Stomach (tissue), 9 donors: ENCODE results near the gene DAB1. TPM values are rescaled to one million over a fixed set of nuclear protein-coding genes. Genes with fewer than 3 reads are reported as not detected.

Experiments
- DNase-seq, 2 donors: peaks; one replicate each; pipeline versions ENCODE4 v3.0.0 to v3.0.0-alpha.2; 2013 to 2019
- H3K27ac ChIP-seq, 5 donors: fragments of 200-600 bp in 4 of 5; sonication (generic) in 4 of 5; one replicate each; pipeline ENCODE4 v1.5.1; 2013 to 2019; ENCODE audit warnings: mild to moderate bottlenecking in 1 of 5, moderate library complexity in 1 of 5
- H3K27me3 ChIP-seq, 3 donors: fragments of 200-600 bp; sonication (generic); one replicate each; pipeline ENCODE4 v1.5.1; 2017 to 2019; ENCODE audit warnings: mixed run types in 1 of 3
- H3K36me3 ChIP-seq, 4 donors: fragments of 200-600 bp; sonication (generic); 1 replicate in 3 of 4; 2 replicates in 1 of 4; pipeline ENCODE4 v1.5.1; 2016 to 2019
- H3K4me1 ChIP-seq, 4 donors: fragments of 200-600 bp; sonication (generic); one replicate each; pipeline ENCODE4 v1.5.1; 2016 to 2019
- H3K4me3 ChIP-seq, 4 donors: fragments of 200-600 bp; sonication (generic) in 3 of 4; one replicate each; pipeline ENCODE4 v1.5.1; 2016 to 2019; ENCODE audit warnings: mild to moderate bottlenecking in 1 of 4
- H3K9me3 ChIP-seq, 4 donors: fragments of 200-600 bp; sonication (generic); one replicate each; pipeline ENCODE4 v1.5.1; 2016 to 2019
- CTCF ChIP-seq, 7 experiments: fragments of 450-650 bp in 4 of 7; fragments of 200-600 bp in 3 of 7; sonication (generic) in 3 of 7; IDR thresholded peaks; one replicate each; pipeline ENCODE4 v1.5.1; 2016 to 2019; ENCODE audit warnings: antibody characterized with exemption in 7 of 7, control low read depth in 2 of 7, mild to moderate bottlenecking in 1 of 7
- EP300 ChIP-seq: sonication (generic); formaldehyde crosslinking; IDR thresholded peaks from one replicate; pipeline ENCODE4 v1.6.1; 2017; ENCODE audit warnings: antibody characterized with exemption
- POLR2A ChIP-seq, 4 donors: fragments of 450-650 bp; IDR thresholded peaks; one replicate each; pipeline ENCODE4 v1.6.1; 2016; ENCODE audit warnings: antibody characterized with exemption in 4 of 4, control low read depth in 2 of 4, mild to moderate bottlenecking in 1 of 4, moderate library complexity in 1 of 4
- POLR2AphosphoS5 ChIP-seq, 3 donors: sonication (generic); formaldehyde crosslinking; IDR thresholded peaks; one replicate each; pipeline ENCODE4 v1.6.1; 2016; ENCODE audit warnings: antibody characterized with exemption in 3 of 3
- WGBS, 5 donors: extraction: QIAGEN DNeasy Blood & Tissue Kit in 3 of 5; methylation state at CpG; one replicate each; pipeline versions ENCODE4 v1.1.5 to v1.1.7; 2013 to 2018; 5-methylcytosine and 5-hydroxymethylcytosine counted together
- intact Hi-C: fragments of 100-400 bp; cut with DNase I; formaldehyde crosslinking; loops from one replicate; pipeline ENCODE4 v1.15.1; 2023; ENCODE audit warnings: low total_unique reads
- polyA plus RNA-seq, 3 donors: library from polyadenylated mRNA; stranded (reverse); fragments of 200-250 nt; gene quantifications; one replicate each; pipeline ENCODE4 v1.2.3, GENCODE V29; 2013
- total RNA-seq, 5 donors: library from RNA; depleted of rRNA; stranded (reverse); fragments of >200 nt; gene quantifications; one replicate each; pipeline versions ENCODE4 v1.1.0 to v1.2.3, GENCODE V29; 2014 to 2016
- donor health status: healthy with polysubstance abuse.
- donor health status: Bipolar disorder and iron deficiency.
- donor health status: healthy.

Gene DAB1
- total and polyA plus RNA-seq, 8 donors = under 0.01 to 3.5 (median 0.61) TPM; not detected in 1

GRCh38 chr1:57122031-57122430 is 301.8 kb downstream of the DAB1 start:
- WGBS, 5 donors = 75 to 83% (median 77%) methylated on average over 2 of the region's 2 CpGs
- H3K4me3 ChIP-seq = no peak overlapping the region
- H3K27me3 ChIP-seq = no peaks in the 10 kb centered on the region
- no peaks in the 10 kb centered on the region for H3K36me3 ChIP-seq
- no peaks in the 10 kb centered on the region for H3K4me1 ChIP-seq
- H3K27ac ChIP-seq = no peak overlapping the region
- intact Hi-C loops = no loop called here
- DNase-seq = no peak
- H3K9me3 ChIP-seq = no peaks in the 10 kb centered on the region
- no peak for TF ChIP-seq POLR2AphosphoS5 (IDR thresholded peaks at IDR 0.05)
- no peak for TF ChIP-seq POLR2A (IDR thresholded peaks at IDR 0.05)
- TF ChIP-seq CTCF (IDR thresholded peaks at IDR 0.05) = no peak

GRCh38 chr1:57118948-57119603 is 304.8 kb downstream of the DAB1 start:
- WGBS, 5 donors = 24 to 40% (median 31%) methylated on average over 4 of the region's 4 CpGs
- Histone ChIP-seq H3K4me1 (no peaks in the 10 kb centered on the region), H3K4me3 (no peak overlapping the region), H3K27me3 (no peaks in the 10 kb centered on the region), H3K27ac (no peak overlapping the region), H3K9me3 (no peaks in the 10 kb centered on the region), H3K36me3 (no peaks in the 10 kb centered on the region)
- intact Hi-C loops = no loop called here
- DNase-seq = no peak
- TF ChIP-seq POLR2AphosphoS5 (IDR thresholded peaks at IDR 0.05) = no peak
- TF ChIP-seq CTCF (IDR thresholded peaks at IDR 0.05) = no peak
- TF ChIP-seq EP300 = no peak
- TF ChIP-seq POLR2A (IDR thresholded peaks at IDR 0.05) = no peak

- 52 to 75% (median 55%) methylated on average over 1 of the region's 1 CpG for WGBS, 5 donors
- intact Hi-C loops = no loop called here
Observed at GRCh38 chr1:57117753-57118152, 306.1 kb downstream of the DAB1 start.

GRCh38 chr1:57116871-57117270 is 307.0 kb downstream of the DAB1 start:
- H3K4me1 ChIP-seq = no peaks in the 10 kb centered on the region
- H3K36me3 ChIP-seq = no peaks in the 10 kb centered on the region
- intact Hi-C loops = no loop called here
- TF ChIP-seq POLR2A (IDR thresholded peaks at IDR 0.05) (no peak), POLR2AphosphoS5 (IDR thresholded peaks at IDR 0.05) (no peak), CTCF (IDR thresholded peaks at IDR 0.05) (no peak), EP300 (no peak)
- WGBS, 5 donors = 81 to 89% (median 84%) methylated on average over 4 of the region's 4 CpGs
- no peaks in the 10 kb centered on the region for H3K9me3 ChIP-seq
- H3K27me3 ChIP-seq = no peaks in the 10 kb centered on the region
- DNase-seq = no peak
- H3K27ac ChIP-seq = no peak overlapping the region
- no peak overlapping the region for H3K4me3 ChIP-seq

More at GRCh38 chr1:57117753-57118152, 306.1 kb downstream of the DAB1 start:
- Histone ChIP-seq H3K9me3 (no peaks in the 10 kb centered on the region), H3K27me3 (no peaks in the 10 kb centered on the region), H3K4me3 (no peak overlapping the region), H3K4me1 (no peaks in the 10 kb centered on the region), H3K36me3 (no peaks in the 10 kb centered on the region), H3K27ac (no peak overlapping the region)
- no peak for DNase-seq
- TF ChIP-seq CTCF (IDR thresholded peaks at IDR 0.05) = no peak
- TF ChIP-seq EP300 = no peak
- no peak for TF ChIP-seq POLR2A (IDR thresholded peaks at IDR 0.05)
- TF ChIP-seq POLR2AphosphoS5 (IDR thresholded peaks at IDR 0.05) = no peak
